Activated CD8-positive, alpha-beta memory T cell treated with anti-CD3 and anti-CD28 coated beads, Interleukin-2, amount 50 U/mL, for 4 hours (primary cell): ENCODE data around the gene VEGFA.
A peak's percentile ranks its signal among the peaks of the same experiment; 100 is the strongest.

Experiments
- DNase-seq: peaks from one replicate; pipeline ENCODE4 v3.0.0-alpha.2; 2020

Gene VEGFA

GRCh38 chr6:43773980-43774775, 4.2 kb downstream of the VEGFA start:
- DNase-seq, result no peak

- peak; percentile 59 for DNase-seq
Observed at GRCh38 chr6:43774776-43775534, 4.9 kb downstream of the VEGFA start.

GRCh38 chr6:43775535-43775885, 5.5 kb downstream of the VEGFA start:
- no peak for DNase-seq

GRCh38 chr6:43776115-43776798, 6.2 kb downstream of the VEGFA start:
- DNase-seq, result peak; percentile 7

GRCh38 chr6:43776799-43777776, 7.1 kb downstream of the VEGFA start:
- no peak for DNase-seq

- DNase-seq, result no peak
Observed at GRCh38 chr6:43778131-43778855, 8.3 kb downstream of the VEGFA start.

- no peak for DNase-seq
Observed at GRCh38 chr6:43778976-43779851, 9.2 kb downstream of the VEGFA start.

GRCh38 chr6:43779852-43780236, 9.8 kb downstream of the VEGFA start:
- no peak for DNase-seq

GRCh38 chr6:43780293-43780692, 10.3 kb downstream of the VEGFA start:
- no peak for DNase-seq

- no peak for DNase-seq
Observed at GRCh38 chr6:43780941-43781928, 11.2 kb downstream of the VEGFA start.

- DNase-seq, result no peak
Observed at GRCh38 chr6:43781941-43782704, 12.1 kb downstream of the VEGFA start.

GRCh38 chr6:43782764-43783513, 12.9 kb downstream of the VEGFA start:
- DNase-seq, result no peak

- DNase-seq, result no peak
Observed at GRCh38 chr6:43784049-43784855, 14.2 kb downstream of the VEGFA start.

GRCh38 chr6:43785220-43785752, 15.3 kb downstream of the VEGFA start:
- DNase-seq, result no peak

GRCh38 chr6:43785904-43786303, 15.9 kb downstream of the VEGFA start:
- DNase-seq, result no peak

- DNase-seq, result no peak
Observed at GRCh38 chr6:43786664-43787329, 16.8 kb downstream of the VEGFA start.
